ENCODE measurements around the gene DDX39A.

The DDX39A gene

DNA sequence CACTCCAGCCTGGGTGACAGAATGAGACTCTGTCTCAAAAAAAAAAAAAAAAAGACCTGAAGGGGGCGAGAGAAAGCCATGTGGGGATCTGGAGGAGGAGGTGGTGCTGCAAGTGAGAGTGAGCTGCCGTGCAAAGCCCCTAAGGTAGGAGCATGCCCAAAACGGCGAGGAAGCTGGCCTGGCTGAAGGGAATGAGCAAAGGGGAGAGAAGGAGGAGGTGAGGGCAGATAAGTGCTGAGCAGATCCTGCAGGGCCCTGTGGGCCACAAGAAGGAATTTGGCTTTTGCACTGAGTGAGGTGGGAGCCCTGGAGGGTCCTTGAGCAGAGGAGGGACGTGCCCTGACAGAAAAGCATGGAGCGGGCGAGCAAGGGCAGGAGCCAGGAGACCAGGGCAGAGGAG lies 57.3 kb downstream of the DDX39A start:
- TF ChIP-seq POLR2A (IDR thresholded peaks at IDR 0.05; ENCODE audit: low read depth, low read length): no peak
- FAIRE-seq (no peak), DNase-seq (ENCODE audit: insufficient read length, low spot score) (no peak)

Measured in H54 (cell line).